ENCODE data around the gene HES3. TPM values are rescaled to one million over a fixed set of nuclear protein-coding genes. Genes with fewer than 3 reads are reported as not detected.

HES3 gene
- polyA plus RNA-seq, 1 experiment = not detected

- Histone ChIP-seq H3K4me3 (ENCODE audit: low read depth, low read length) (no peak overlapping the region), H3K27me3 (ENCODE audit: control insufficient read depth, insufficient read depth, low read length) (no peaks in the 10 kb centered on the region), H3K36me3 (ENCODE audit: control insufficient read depth, insufficient read depth, low read length) (no peaks in the 10 kb centered on the region)
- CTCF ChIA-PET = interaction anchor here (0.8 to 1.4 kb wide), 3 partner anchors 29 to 40 kb away, joined by 3 to 4 read pairs (median 3); no protein-coding TSS in a partner anchor
- no peak for DNase-seq (ENCODE audit: low read depth)
- POLR2A ChIA-PET = interaction anchor here (0.5 to 0.6 kb wide), 3 partner anchors 32 to 149 kb away, joined by 3 to 8 read pairs (median 3); no protein-coding TSS in a partner anchor
- TF ChIP-seq, protein P1, sequence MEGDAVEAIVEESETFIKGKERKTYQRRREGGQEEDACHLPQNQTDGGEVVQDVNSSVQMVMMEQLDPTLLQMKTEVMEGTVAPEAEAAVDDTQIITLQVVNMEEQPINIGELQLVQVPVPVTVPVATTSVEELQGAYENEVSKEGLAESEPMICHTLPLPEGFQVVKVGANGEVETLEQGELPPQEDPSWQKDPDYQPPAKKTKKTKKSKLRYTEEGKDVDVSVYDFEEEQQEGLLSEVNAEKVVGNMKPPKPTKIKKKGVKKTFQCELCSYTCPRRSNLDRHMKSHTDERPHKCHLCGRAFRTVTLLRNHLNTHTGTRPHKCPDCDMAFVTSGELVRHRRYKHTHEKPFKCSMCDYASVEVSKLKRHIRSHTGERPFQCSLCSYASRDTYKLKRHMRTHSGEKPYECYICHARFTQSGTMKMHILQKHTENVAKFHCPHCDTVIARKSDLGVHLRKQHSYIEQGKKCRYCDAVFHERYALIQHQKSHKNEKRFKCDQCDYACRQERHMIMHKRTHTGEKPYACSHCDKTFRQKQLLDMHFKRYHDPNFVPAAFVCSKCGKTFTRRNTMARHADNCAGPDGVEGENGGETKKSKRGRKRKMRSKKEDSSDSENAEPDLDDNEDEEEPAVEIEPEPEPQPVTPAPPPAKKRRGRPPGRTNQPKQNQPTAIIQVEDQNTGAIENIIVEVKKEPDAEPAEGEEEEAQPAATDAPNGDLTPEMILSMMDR (IDR thresholded peaks at IDR 0.05; ENCODE audit: insufficient read depth, low read depth, low read length) = no peak
Measured at GRCh38 chr1:6276811-6277555, 33.0 kb downstream of the HES3 start.

- ChIA-PET CTCF (interaction anchor here (1.4 kb wide), 2 partner anchors 9 to 38 kb away, joined by 3 read pairs; no protein-coding TSS in a partner anchor), POLR2A (no interaction called here)
- H3K27me3 ChIP-seq (ENCODE audit: control insufficient read depth, insufficient read depth, low read length) = no peaks in the 10 kb centered on the region
- no peaks in the 10 kb centered on the region for H3K36me3 ChIP-seq (ENCODE audit: control insufficient read depth, insufficient read depth, low read length)
- TF ChIP-seq, protein P1 (IDR thresholded peaks at IDR 0.05; ENCODE audit: insufficient read depth, low read depth, low read length) = no peak
- no peak overlapping the region for H3K4me3 ChIP-seq (ENCODE audit: low read depth, low read length)
- no peak for DNase-seq (ENCODE audit: low read depth)
Measured at GRCh38 chr1:6278263-6278662, 34.3 kb downstream of the HES3 start.

DNA sequence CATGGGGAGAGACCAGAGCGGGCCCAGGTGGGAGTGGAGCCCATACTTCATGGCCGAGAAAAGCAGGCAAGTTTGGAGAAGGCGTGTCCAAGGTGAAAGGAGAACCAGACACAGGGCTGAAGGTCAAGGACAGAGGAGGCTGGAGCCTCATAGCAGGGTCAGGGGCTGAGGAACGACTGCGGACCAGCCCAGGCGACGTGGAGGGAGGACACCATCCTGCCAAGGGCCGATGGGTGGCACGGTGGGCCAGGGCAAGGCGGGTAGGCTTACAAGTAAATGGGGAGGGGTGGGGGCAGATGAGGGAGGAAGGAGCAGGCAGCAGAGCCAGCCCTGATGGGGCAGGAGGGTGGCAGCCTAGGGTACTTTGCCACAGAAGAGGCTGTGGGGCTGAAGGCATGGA lies 35.1 kb downstream of the HES3 start:
- no peaks in the 10 kb centered on the region for H3K27me3 ChIP-seq (ENCODE audit: control insufficient read depth, insufficient read depth, low read length)
- POLR2A ChIA-PET = no interaction called here
- CTCF ChIA-PET = interaction anchor here (1.4 to 1.6 kb wide), 2 partner anchors 9 to 32 kb away, joined by 3 to 10 read pairs; no protein-coding TSS in a partner anchor
- no peaks in the 10 kb centered on the region for H3K36me3 ChIP-seq (ENCODE audit: control insufficient read depth, insufficient read depth, low read length)
- TF ChIP-seq, protein P1 (IDR thresholded peaks at IDR 0.05; ENCODE audit: insufficient read depth, low read depth, low read length) = no peak
- DNase-seq (ENCODE audit: low read depth) = no peak
- no peak overlapping the region for H3K4me3 ChIP-seq (ENCODE audit: low read depth, low read length)

- ChIA-PET CTCF (interaction anchor here (0.8 to 1.6 kb wide), 2 partner anchors 21 to 33 kb away, joined by 3 to 10 read pairs; no protein-coding TSS in a partner anchor), POLR2A (no interaction called here)
- H3K36me3 ChIP-seq (ENCODE audit: control insufficient read depth, insufficient read depth, low read length) = no peaks in the 10 kb centered on the region
Measured at GRCh38 chr1:6279613-6280383, 35.8 kb downstream of the HES3 start.

More at GRCh38 chr1:6279613-6280383, 35.8 kb downstream of the HES3 start:
- Histone ChIP-seq H3K4me3 (ENCODE audit: low read depth, low read length) (no peak overlapping the region), H3K27me3 (ENCODE audit: control insufficient read depth, insufficient read depth, low read length) (no peaks in the 10 kb centered on the region)
- no peak for DNase-seq (ENCODE audit: low read depth)
- TF ChIP-seq, protein P1 (IDR thresholded peaks at IDR 0.05; ENCODE audit: insufficient read depth, low read depth, low read length) = no peak
